Glomerular endothelial cell (primary cell): ENCODE data around the gene LINC00237. TPM values are rescaled to one million over a fixed set of nuclear protein-coding genes. Genes with fewer than 3 reads are reported as not detected.

Experiments
- DNase-seq: peaks from one replicate; pipeline ENCODE4 v3.0.0-alpha.2; 2011; ENCODE audit warnings: low read depth, low spot score; ENCODE audit errors: extremely low read depth
- total RNA-seq: library from RNA; depleted of rRNA; stranded (reverse); fragments of >200 nt; gene quantifications from 2 replicates; pipeline ENCODE4 v1.2.3, GENCODE V29; 2015

The LINC00237 gene
- total RNA-seq, 1 donor from 2014 or later: not detected

DNA sequence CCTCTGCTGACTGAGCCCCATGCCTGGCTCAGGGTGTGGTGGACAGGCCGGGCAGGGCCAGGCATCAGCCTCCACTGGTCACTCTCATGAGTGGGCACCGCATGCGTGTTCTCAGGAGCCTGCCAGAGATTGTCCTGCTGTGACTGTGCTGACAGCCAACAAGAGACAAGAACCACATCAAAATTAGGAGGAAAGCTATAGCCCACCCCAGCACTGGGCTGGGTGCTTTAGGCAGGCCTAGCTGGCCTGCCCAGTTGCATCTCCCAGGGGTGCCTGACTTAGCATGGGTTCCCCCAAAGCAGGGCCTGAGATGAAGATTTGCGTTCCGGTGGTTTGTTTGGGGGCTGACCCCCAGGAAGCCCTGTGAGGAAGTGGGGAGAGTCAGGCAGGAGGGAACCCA, 53.9 kb downstream of the LINC00237 start:
- no peak for DNase-seq

DNA sequence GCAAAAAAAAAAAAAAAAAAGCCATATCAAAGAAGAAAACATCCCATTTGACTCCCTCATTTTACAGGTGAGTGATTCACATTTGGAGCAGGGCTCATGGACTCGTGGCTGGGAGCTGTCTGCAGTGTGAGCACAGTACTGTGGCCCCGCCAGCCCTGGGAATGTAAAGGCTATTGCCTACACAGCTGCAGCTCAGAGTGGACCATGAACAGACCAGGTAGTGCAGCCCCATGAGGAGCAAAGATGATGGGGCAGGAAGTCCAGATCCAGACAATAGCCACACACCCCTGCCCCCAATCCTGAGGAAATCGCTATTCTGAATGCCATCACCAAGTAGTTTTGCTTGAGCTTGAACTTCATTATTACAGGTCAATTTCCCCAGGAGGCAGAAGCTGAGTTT, 55.4 kb downstream of the LINC00237 start:
- no peak for DNase-seq

DNA sequence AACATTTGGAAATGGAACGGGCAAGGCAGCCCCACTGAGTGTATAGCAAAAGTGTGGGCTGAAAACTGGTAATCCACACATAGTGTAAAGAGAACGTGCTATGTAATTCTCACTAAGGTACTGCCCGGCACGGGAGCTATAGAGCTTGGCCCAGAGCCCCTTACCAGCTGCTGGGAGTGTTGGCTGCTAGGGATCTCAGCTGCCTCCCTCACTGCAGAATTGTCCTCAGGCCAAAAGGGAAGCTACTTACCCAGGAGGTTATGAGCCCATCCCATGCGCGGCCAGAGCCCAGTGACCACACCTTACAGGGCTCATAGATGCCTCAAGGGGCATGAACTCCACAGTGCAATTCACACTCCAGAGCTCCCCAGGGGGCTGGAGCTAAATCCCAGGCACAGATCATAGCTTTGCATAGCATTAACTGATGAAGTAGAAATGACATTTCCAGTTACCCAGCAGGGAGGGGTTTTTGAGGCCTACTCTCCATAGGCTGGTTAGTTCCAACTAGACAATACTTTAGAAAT, 56.8 kb downstream of the LINC00237 start:
- no peak for DNase-seq

DNA sequence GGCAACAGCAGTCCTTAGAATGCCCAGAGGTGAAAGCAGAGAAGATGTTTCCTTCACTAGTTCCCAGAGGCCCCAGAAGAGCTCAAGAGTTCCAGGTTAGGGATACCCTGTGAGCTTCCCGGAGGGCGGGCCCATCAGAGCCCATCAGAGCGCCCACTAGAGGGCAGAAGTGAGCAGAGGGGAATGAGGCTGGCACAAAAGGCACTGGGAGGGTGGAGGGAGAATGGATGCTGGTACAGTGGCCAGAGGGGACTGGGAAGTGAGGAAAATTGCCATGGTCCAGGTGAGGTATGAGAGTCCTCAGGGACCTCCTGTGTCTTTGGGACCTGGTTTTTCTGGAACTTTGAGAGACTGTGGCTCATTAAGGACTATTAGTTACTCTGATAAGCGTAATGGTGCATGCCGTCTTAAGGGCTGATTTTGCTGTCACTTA, 57.3 kb downstream of the LINC00237 start:
- DNase-seq: no peak

DNA sequence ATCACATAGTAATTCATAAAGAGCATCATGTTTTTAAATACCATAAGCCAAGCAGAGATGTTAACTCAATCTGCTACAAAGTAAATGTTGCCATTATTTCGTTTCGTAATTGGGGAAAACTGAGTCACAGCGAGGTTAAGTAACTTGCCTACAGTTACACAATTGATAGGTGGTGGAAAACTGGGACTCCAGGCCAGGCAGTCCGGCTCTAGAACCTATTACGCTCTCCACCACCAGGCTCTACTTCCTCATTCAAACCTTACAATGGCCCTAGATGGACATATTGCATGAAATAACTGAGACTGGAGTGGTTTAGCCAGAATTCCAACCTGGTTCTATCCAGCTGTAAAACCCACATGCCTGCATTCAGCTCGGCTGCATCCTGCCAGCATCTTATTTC, 58.2 kb downstream of the LINC00237 start:
- no peak for DNase-seq

DNA sequence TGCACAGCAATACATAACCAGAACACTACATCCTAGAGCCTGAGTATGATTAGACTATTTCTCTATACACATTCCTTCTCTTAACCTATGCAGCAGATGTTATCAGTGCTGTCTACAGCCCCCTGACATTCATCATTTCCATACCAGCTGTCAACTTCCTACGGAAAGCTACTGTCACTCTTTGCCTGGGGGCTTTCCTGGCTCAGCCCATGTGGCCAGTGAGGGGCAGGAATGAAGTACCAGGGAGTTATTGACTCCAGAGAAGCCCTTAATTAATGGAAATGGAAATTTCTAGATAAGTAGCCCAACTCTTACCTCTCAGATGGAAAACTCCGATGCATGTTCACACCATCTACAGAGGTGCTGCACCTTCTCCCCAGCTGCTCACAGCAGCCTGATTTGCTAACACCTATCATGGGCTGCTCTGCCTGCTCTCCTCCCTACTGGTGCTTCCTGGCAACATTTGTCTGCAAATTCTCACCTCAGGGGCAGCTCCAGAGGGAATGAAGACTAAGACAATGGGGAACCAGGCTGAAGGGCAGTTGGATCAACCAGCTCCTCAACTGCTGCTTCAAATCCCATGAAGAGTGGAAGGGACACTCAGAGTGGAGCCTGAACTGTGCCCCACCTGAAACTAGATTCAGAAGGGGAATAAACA, 59.6 kb downstream of the LINC00237 start:
- DNase-seq: no peak

Other genes with a start within 250 kb of the LINC00237 start
- gene KIZ, start 19.7 kb upstream of the LINC00237 start, total RNA-seq: 3.6 and 5.3 TPM in 2 replicates
- 67.5 and 71.9 TPM in 2 replicates for gene XRN2, start 197.0 kb upstream of the LINC00237 start, total RNA-seq